DOHH2 (cell line): Measurements from ENCODE around the gene MLKL.

Experiments used
- H3F3A ChIP-seq: fragments of 200-600 bp; sonication (generic), shearing (Covaris generic); 2 replicates; pipeline ENCODE4 v1.6.0; 2016; ENCODE audit warnings: antibody characterized with exemption, mild to moderate bottlenecking; ENCODE audit not compliant: control insufficient read depth, insufficient read depth
- H3K27ac ChIP-seq: fragments of 200-600 bp; sonication (generic); 2 replicates; pipeline ENCODE4 v1.5.1; 2014; ENCODE audit warnings: low read depth, mild to moderate bottlenecking, low read length, moderate library complexity
- H3K27me3 ChIP-seq: fragments of 200-600 bp; sonication (generic); 2 replicates; pipeline ENCODE4 v1.6.1; 2014; ENCODE audit warnings: mild to moderate bottlenecking, low read length, mixed read lengths; ENCODE audit not compliant: control insufficient read depth
- H3K36me3 ChIP-seq: fragments of 200-600 bp; sonication (generic); 2 replicates; pipeline ENCODE4 v1.6.1; 2014; ENCODE audit warnings: mild to moderate bottlenecking, low read length, moderate library complexity, mixed read lengths; ENCODE audit not compliant: control insufficient read depth
- H3K4me1 ChIP-seq: fragments of 200-600 bp; sonication (generic); 2 replicates; pipeline ENCODE4 v1.6.1; 2014; ENCODE audit warnings: mild to moderate bottlenecking, low read length, mixed read lengths; ENCODE audit not compliant: control insufficient read depth
- H3K4me2 ChIP-seq: fragments of 200-600 bp; sonication (generic); 2 replicates; pipeline ENCODE4 v1.6.0; 2014; ENCODE audit warnings: mild to moderate bottlenecking, low read length, moderate library complexity
- H3K4me3 ChIP-seq: fragments of 200-600 bp; sonication (generic); 2 replicates; pipeline ENCODE4 v1.5.1; 2014; ENCODE audit warnings: mild to moderate bottlenecking, low read length, mixed read lengths
- H3K79me2 ChIP-seq: fragments of 200-600 bp; sonication (generic); 2 replicates; pipeline ENCODE4 v1.6.1; 2014; ENCODE audit warnings: mild to moderate bottlenecking, low read length, mixed read lengths; ENCODE audit not compliant: control insufficient read depth
- H3K9me2 ChIP-seq: fragments of 200-600 bp; sonication (generic); replicated peaks from 2 replicates; pipeline ENCODE4 v1.6.1; 2014; ENCODE audit warnings: mild to moderate bottlenecking, low read length, mixed read lengths; ENCODE audit not compliant: control insufficient read depth
- H3K9me3 ChIP-seq: fragments of 200-600 bp; sonication (generic); 2 replicates; pipeline ENCODE4 v1.6.1; 2014; ENCODE audit warnings: antibody characterized with exemption, low read length, mixed read lengths; ENCODE audit not compliant: control insufficient read depth, insufficient read depth
- H4K20me1 ChIP-seq: fragments of 200-600 bp; sonication (generic); 2 replicates; pipeline ENCODE4 v1.6.0; 2014; ENCODE audit warnings: low read depth, mild to moderate bottlenecking, antibody characterized with exemption, low read length, moderate library complexity; ENCODE audit not compliant: control insufficient read depth, insufficient read depth
- CTCF ChIP-seq: fragments of 200-600 bp; sonication (generic); IDR thresholded peaks from one replicate; pipeline ENCODE4 v1.5.1; 2014; ENCODE audit warnings: antibody characterized with exemption, mild to moderate bottlenecking, low read depth, low read length; ENCODE audit not compliant: poor library complexity, severe bottlenecking
- EZH2phosphoT487 ChIP-seq: fragments of 200-600 bp; sonication (generic); IDR thresholded peaks from 2 replicates; pipeline ENCODE4 v1.6.1; 2017; ENCODE audit warnings: borderline replicate concordance, mild to moderate bottlenecking, antibody characterized with exemption, low read length, moderate library complexity, mixed read lengths

Gene MLKL

GRCh38 chr16:74717367-74717766 is 16.7 kb upstream of the MLKL start:
- Histone ChIP-seq H3K27ac (no peak overlapping the region), H3F3A (no peaks in the 10 kb centered on the region), H3K9me3 (no peaks in the 10 kb centered on the region), H3K36me3 (no peaks in the 10 kb centered on the region), H3K4me2 (no peak overlapping the region), H4K20me1 (no peaks in the 10 kb centered on the region), H3K27me3 (no peaks in the 10 kb centered on the region), H3K4me1 (peaks cover 2% of the 10 kb centered on the region; the same call in 1 of the 2 replicates), H3K79me2 (no peaks in the 10 kb centered on the region), H3K4me3 (no peak overlapping the region), H3K9me2 (no peaks in the 10 kb centered on the region)
- TF ChIP-seq EZH2phosphoT487, result no peak
- no peak for TF ChIP-seq CTCF

- no peaks in the 10 kb centered on the region for H3K9me3 ChIP-seq
- no peaks in the 10 kb centered on the region for H3K27me3 ChIP-seq
- no peak overlapping the region for H3K4me2 ChIP-seq
- no peaks in the 10 kb centered on the region for H3K79me2 ChIP-seq
- H3K36me3 ChIP-seq, result no peaks in the 10 kb centered on the region
- H3K27ac ChIP-seq, result no peak overlapping the region
- no peaks in the 10 kb centered on the region for H4K20me1 ChIP-seq
- no peak overlapping the region for H3K4me3 ChIP-seq
- peaks cover 2% of the 10 kb centered on the region; the same call in 1 of the 2 replicates for H3K4me1 ChIP-seq
- TF ChIP-seq EZH2phosphoT487 (no peak), CTCF (peak; percentile 23)
- H3F3A ChIP-seq, result no peaks in the 10 kb centered on the region
- H3K9me2 ChIP-seq, result no peaks in the 10 kb centered on the region
These were observed 15.7 kb upstream of the MLKL start for GRCh38 chr16:74716355-74716754.

GRCh38 chr16:74713876-74714275 is 13.2 kb upstream of the MLKL start:
- H3K79me2 ChIP-seq, result no peaks in the 10 kb centered on the region
- H3K27me3 ChIP-seq, result no peaks in the 10 kb centered on the region; the same call in 1 of the 2 replicates
- H3K9me2 ChIP-seq, result no peaks in the 10 kb centered on the region
- no peak overlapping the region for H3K4me3 ChIP-seq
- no peaks in the 10 kb centered on the region for H3F3A ChIP-seq
- no peak overlapping the region for H3K4me2 ChIP-seq
- H3K9me3 ChIP-seq, result no peaks in the 10 kb centered on the region
- TF ChIP-seq EZH2phosphoT487 (no peak), CTCF (no peak)
- H3K27ac ChIP-seq, result no peak overlapping the region
- no peaks in the 10 kb centered on the region for H4K20me1 ChIP-seq
- no peaks in the 10 kb centered on the region for H3K4me1 ChIP-seq
- H3K36me3 ChIP-seq, result no peaks in the 10 kb centered on the region

- H3K36me3 ChIP-seq, result no peaks in the 10 kb centered on the region
- peaks cover 3% of the 10 kb centered on the region; the same call in 1 of the 2 replicates for H3K27me3 ChIP-seq
- no peak overlapping the region for H3K27ac ChIP-seq
- no peaks in the 10 kb centered on the region for H3K79me2 ChIP-seq
- no peak overlapping the region for H3K4me3 ChIP-seq
- no peak overlapping the region for H3K4me2 ChIP-seq
- H3K9me3 ChIP-seq, result no peaks in the 10 kb centered on the region
- H3F3A ChIP-seq, result no peaks in the 10 kb centered on the region
- TF ChIP-seq EZH2phosphoT487 (no peak), CTCF (no peak)
- no peaks in the 10 kb centered on the region for H4K20me1 ChIP-seq
- no peaks in the 10 kb centered on the region for H3K9me2 ChIP-seq
- H3K4me1 ChIP-seq, result no peaks in the 10 kb centered on the region
These were observed 12.7 kb upstream of the MLKL start for GRCh38 chr16:74713325-74713724.
